HG03432 (cell line): Measurements from ENCODE around the gene GTPBP1.

Source experiments
- ATAC-seq: cut with Tn5 transposase; IDR thresholded peaks from one replicate; pipeline ENCODE4 v1.9.1; 2021; ENCODE audit warnings: mild to moderate bottlenecking, moderate library complexity; ENCODE audit not compliant: unreplicated experiment

GTPBP1 gene

GRCh38 chr22:38782402-38783094, 76.8 kb downstream of the GTPBP1 start:
- no peak for ATAC-seq
